Activated T-cell treated with anti-CD3 and anti-CD28 coated beads, Interleukin-2, amount 50 U/mL, for 72 hours (primary cell): ENCODE results near the gene SMPD4. TPM values are rescaled to one million over a fixed set of nuclear protein-coding genes. Genes with fewer than 3 reads are reported as not detected.
"Not testable (repeated sequence)": the region's sequence is repeated elsewhere in the genome, so short reads cannot be mapped to it uniquely, and the experiment has no call there.

ENCODE experiments used
- ATAC-seq, 2 donors: fragments of 150-1000 bp; cut with Tn5 transposase; replicated peaks in 1 of 2; 2 replicates each; pipeline ENCODE4 v1.10.0; 2021; ENCODE audit warnings: moderate library complexity in 2 of 2, mild to moderate bottlenecking in 1 of 2
- DNase-seq, 2 donors: peaks; one replicate each; pipeline ENCODE4 v3.0.0; 2021 to 2022; ENCODE audit warnings: mixed read lengths in 1 of 2
- H3K27ac Mint-ChIP-seq: one replicate; pipeline ENCODE4 v1.8.0; 2022; ENCODE audit warnings: mild to moderate bottlenecking, moderate library complexity, mixed read lengths
- H3K27me3 Mint-ChIP-seq: one replicate; pipeline ENCODE4 v1.8.0; 2022; ENCODE audit warnings: low read depth, mixed read lengths
- H3K36me3 Mint-ChIP-seq, 2 donors: one replicate each; pipeline ENCODE4 v1.8.0; 2022; ENCODE audit warnings: mixed read lengths in 2 of 2, mild to moderate bottlenecking in 1 of 2; ENCODE audit not compliant: insufficient read depth in 2 of 2
- H3K4me1 Mint-ChIP-seq: one replicate; pipeline ENCODE4 v1.8.0; 2022; ENCODE audit warnings: low read depth, mixed read lengths
- H3K4me3 Mint-ChIP-seq, 2 donors: one replicate each; pipeline ENCODE4 v1.8.0; 2022; ENCODE audit warnings: mild to moderate bottlenecking in 2 of 2, mixed read lengths in 2 of 2, moderate library complexity in 2 of 2
- H3K9me3 Mint-ChIP-seq, 2 donors: one replicate each; pipeline ENCODE4 v1.8.0; 2022; ENCODE audit warnings: mixed read lengths in 2 of 2
- total RNA-seq, 2 donors: library from RNA; stranded (reverse); gene quantifications; one replicate each; pipeline ENCODE4 v1.2.3, GENCODE V29; 2022

SMPD4 gene
- total RNA-seq, 2 donors from 2014 or later = 68.1 to 78.8 TPM

DNA sequence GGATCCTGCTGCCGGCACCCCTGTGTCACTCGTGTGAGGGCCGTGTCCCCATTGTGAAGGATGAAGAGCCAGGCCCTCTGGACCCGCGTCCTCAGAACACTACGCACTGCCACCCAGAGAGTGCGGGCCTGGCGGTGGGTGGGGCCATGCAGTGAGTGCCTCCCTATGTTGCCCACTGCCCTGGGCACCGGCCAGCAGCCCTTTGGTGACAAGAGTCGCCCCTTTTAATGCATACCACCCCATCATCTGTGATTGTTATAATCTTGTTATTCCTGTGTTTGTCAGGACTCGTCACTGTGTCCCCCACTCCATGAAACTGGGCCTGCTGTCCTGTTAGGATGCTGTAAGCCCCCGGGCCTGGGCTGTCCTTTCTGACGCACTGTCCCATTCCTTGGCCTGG, 43.1 kb downstream of the SMPD4 start:
- not testable (repeated sequence) for H3K27ac Mint-ChIP-seq

GRCh38 chr2:130137118-130137517, 44.3 kb downstream of the SMPD4 start:
- H3K4me1 Mint-ChIP-seq, H3K27ac Mint-ChIP-seq: not testable (repeated sequence)

More for the DNA sequence above, 43.1 kb downstream of the SMPD4 start:
- not testable (repeated sequence) for H3K36me3 Mint-ChIP-seq, DNase-seq, ATAC-seq, H3K4me1 Mint-ChIP-seq, H3K27me3 Mint-ChIP-seq, H3K4me3 Mint-ChIP-seq, H3K9me3 Mint-ChIP-seq

DNA sequence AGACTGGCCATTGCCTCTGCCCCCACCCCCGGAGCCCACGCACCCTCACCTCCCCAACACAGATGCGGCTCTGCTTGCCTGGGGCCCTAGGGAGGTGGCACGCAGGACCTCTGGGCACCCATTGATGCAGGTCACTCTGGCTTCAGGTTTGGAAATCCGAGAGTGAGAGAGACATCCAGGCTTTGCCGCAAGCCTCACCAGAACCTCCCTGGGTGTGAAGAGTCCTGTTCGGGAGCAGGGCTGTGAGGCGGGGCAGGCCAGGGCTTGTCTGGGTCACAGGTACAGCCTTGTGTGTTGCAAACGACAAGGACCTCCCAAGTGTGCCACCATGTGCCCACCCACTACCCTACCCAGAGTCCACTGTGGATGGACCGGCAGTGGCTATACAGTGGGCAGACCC, 44.9 kb downstream of the SMPD4 start:
- not testable (repeated sequence) for H3K27ac Mint-ChIP-seq, H3K9me3 Mint-ChIP-seq, H3K36me3 Mint-ChIP-seq, H3K4me3 Mint-ChIP-seq, ATAC-seq, DNase-seq, H3K4me1 Mint-ChIP-seq, H3K27me3 Mint-ChIP-seq

More at GRCh38 chr2:130137118-130137517, 44.3 kb downstream of the SMPD4 start:
- H3K36me3 Mint-ChIP-seq, H3K27me3 Mint-ChIP-seq, DNase-seq, H3K4me3 Mint-ChIP-seq, ATAC-seq, H3K9me3 Mint-ChIP-seq: not testable (repeated sequence)

DNA sequence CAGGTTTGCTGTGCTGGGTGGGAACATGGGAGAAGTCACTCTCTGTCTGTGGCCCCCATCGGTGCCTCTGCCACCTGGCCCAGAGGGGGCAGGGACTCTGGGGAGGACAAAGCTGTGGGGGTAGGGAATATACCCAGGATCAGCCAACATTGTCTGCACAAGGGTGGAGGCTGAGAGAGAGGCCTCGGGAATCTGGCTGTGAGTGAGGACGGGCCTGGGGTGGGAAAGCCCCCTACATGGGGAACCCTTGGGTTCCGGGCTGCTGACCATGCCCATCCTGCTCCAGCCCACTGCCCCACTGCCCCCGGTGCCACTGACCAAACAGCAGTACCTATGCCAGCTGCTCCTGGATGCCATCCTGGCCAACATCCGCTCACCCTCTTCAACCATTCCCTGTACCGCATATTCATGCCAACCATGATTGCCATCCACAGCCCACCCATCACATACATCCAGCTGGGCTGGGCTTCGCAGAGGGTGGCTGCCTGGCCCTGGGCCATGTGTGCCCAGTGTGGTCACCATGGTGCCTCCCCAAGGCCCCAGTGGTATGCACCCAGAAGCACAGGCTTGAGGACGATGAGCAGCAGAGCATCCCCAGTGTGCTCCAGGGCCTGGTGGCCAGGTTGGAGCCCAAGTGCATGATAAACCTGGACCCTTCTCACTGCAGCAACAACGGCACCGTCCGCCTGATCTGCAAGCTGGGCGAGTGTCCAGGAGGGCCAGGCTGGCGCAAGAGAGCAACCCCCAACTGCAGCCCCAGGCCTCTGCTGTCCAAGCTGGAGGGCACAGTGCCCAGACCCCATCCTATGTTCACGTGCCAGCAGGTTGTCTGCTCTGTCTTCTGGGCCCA, 45.5 kb downstream of the SMPD4 start:
- ATAC-seq (no peak), DNase-seq (no peak)
- Mint-ChIP-seq H3K27me3 (no peaks in the 10 kb centered on the region), H3K4me1 (no peaks in the 10 kb centered on the region), H3K27ac (no peak overlapping the region), H3K4me3 (no peak overlapping the region), H3K9me3 (no peaks in the 10 kb centered on the region), H3K36me3 (no peaks in the 10 kb centered on the region)

DNA sequence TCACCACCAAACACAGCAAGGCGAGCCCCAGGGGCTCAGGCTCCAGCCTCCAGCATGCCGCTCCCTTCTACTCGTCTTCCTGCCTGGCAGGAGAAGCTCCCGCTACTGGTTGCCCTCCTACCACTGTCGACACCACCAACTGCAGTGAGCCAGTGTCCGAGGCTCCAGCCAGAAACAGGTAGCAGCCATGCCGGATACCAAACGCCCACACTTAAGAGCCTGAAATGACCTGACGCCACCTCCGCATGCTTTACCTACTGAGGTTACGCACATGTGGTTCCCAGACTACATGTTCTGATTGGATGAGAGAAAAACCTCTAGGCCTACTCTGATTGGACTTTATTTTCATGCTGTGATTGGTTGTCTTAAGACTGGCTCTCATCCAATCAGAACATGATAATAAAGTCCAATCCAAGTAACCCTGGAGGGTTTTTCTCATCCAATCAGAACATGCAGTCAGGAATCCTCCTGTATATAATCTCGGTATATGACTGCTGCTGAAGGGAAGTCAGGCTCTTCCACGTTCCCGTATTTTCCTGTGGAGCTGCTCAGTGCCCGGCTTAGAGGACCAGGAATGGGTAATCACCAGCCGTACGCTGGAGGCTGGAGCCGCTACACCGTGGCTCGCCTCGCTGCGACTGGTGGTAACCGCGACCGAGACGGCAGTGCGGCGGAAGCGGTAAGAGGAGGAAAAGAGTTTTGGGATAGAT, 52.1 kb downstream of the SMPD4 start, which contains the start of gene POTEF:
POTEF (minus strand) TSS at position 103 of the 710 bp plus-strand sequence. CDS start 8,707 bp downstream, outside the sequence.
- not testable (repeated sequence) for H3K9me3 Mint-ChIP-seq, H3K4me1 Mint-ChIP-seq, H3K27me3 Mint-ChIP-seq, H3K36me3 Mint-ChIP-seq, H3K27ac Mint-ChIP-seq, H3K4me3 Mint-ChIP-seq, ATAC-seq, DNase-seq

GRCh38 chr2:130128464-130128863, 52.9 kb downstream of the SMPD4 start:
- H3K27ac Mint-ChIP-seq, H3K36me3 Mint-ChIP-seq, DNase-seq, H3K4me1 Mint-ChIP-seq, H3K4me3 Mint-ChIP-seq, ATAC-seq, H3K9me3 Mint-ChIP-seq, H3K27me3 Mint-ChIP-seq: not testable (repeated sequence)

DNA sequence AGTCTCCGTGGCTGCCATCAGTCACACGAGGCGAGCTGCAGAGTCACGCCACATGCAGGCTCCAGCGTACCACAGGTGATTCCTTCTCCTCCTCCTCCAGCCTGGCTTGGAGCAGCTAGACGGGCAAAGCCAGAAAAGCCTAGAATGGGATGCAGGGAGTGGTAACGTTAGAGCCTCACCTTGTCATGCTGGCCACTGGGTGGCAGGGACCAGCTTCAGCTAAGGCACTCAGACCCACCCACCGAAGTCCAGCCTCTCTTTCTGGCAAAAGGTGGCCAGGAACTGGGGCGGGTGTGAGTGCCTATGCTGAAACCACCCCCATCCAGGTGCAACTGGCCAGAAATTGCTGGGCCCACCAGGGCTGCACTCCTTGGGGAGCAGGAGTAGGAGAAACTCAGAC, 53.7 kb downstream of the SMPD4 start:
- not testable (repeated sequence) for DNase-seq, H3K27me3 Mint-ChIP-seq, ATAC-seq, H3K36me3 Mint-ChIP-seq, H3K4me3 Mint-ChIP-seq, H3K27ac Mint-ChIP-seq, H3K4me1 Mint-ChIP-seq, H3K9me3 Mint-ChIP-seq

GRCh38 chr2:130120924-130121323, 60.5 kb downstream of the SMPD4 start:
- H3K36me3 Mint-ChIP-seq, DNase-seq, H3K9me3 Mint-ChIP-seq, H3K27me3 Mint-ChIP-seq, H3K4me3 Mint-ChIP-seq, ATAC-seq, H3K4me1 Mint-ChIP-seq, H3K27ac Mint-ChIP-seq: not testable (repeated sequence)

- H3K27me3 Mint-ChIP-seq, H3K4me3 Mint-ChIP-seq, ATAC-seq, DNase-seq, H3K4me1 Mint-ChIP-seq, H3K9me3 Mint-ChIP-seq, H3K27ac Mint-ChIP-seq, H3K36me3 Mint-ChIP-seq: not testable (repeated sequence)
These were observed 78.6 kb downstream of the SMPD4 start for GRCh38 chr2:130102597-130103363.

Other genes starting within 250 kb of the SMPD4 start
- under 1 TPM in 1 of 2 donors, not detected in 1; 0.14 TPM for gene RAB6C, start 201.9 kb downstream of the SMPD4 start, total RNA-seq
- gene POTEF, start 52.4 kb downstream of the SMPD4 start, total RNA-seq = not detected
- gene CCDC74B, start 36.5 kb downstream of the SMPD4 start, total RNA-seq = 1 to 10 TPM in 1 of 2 donors, under 1 TPM in 1; 0.99 to 2.2 TPM
- gene MZT2B, start 660 bp upstream of the SMPD4 start, total RNA-seq = 100 to 1,000 TPM; 324 to 329 TPM
- gene TUBA3E, start 16.8 kb upstream of the SMPD4 start, total RNA-seq = not detected
- gene IMP4, start 161.3 kb upstream of the SMPD4 start, total RNA-seq = 10 to 100 TPM; 77.4 to 95.4 TPM
- gene PTPN18, start 174.5 kb upstream of the SMPD4 start, total RNA-seq = 10 to 100 TPM; 48.8 to 50.7 TPM